GM19452 (cell line): ENCODE results near the gene DNPEP.
A peak's percentile ranks its signal among the peaks of the same experiment; 100 is the strongest.

Experiments used
- ATAC-seq: cut with Tn5 transposase; IDR thresholded peaks from one replicate; pipeline ENCODE4 v1.9.1; 2021; ENCODE audit not compliant: unreplicated experiment

The DNPEP gene

GRCh38 chr2:219368690-219369191 is 19.0 kb downstream of the DNPEP start:
- no peak for ATAC-seq

- ATAC-seq = peak; percentile 90
Observed at GRCh38 chr2:219362524-219363164, 25.1 kb downstream of the DNPEP start.

GRCh38 chr2:219362072-219362471 is 25.6 kb downstream of the DNPEP start:
- ATAC-seq = no peak

- ATAC-seq = no peak
Observed at GRCh38 chr2:219358170-219359075, 29.3 kb downstream of the DNPEP start.

GRCh38 chr2:219356834-219357233 is 30.9 kb downstream of the DNPEP start:
- ATAC-seq = no peak

- ATAC-seq = no peak
Observed at GRCh38 chr2:219354582-219354981, 33.1 kb downstream of the DNPEP start.

DNA sequence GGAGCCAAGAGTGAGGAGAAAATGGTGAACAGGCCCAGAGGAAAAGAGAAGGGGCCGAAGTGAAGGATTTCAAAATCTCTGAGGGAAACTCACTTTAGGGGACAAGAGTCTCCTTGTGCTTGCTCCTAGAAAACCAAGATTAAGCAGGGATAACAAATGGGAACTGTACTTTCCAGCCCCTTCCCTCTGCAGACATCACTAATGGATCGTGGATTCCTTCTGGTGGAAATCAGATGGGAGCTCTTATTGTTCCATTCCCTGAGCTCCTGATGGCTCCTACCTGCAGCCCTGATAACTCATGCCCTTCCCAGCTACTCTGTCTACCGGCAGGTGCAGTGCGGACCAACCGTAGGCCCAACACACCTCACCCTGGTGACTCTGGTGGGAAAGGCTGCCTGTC is 34.6 kb downstream of the DNPEP start:
- ATAC-seq = no peak

GRCh38 chr2:219352448-219353023 is 35.2 kb downstream of the DNPEP start:
- no peak for ATAC-seq

- ATAC-seq = no peak
Observed at GRCh38 chr2:219350710-219351221, 36.9 kb downstream of the DNPEP start.

DNA sequence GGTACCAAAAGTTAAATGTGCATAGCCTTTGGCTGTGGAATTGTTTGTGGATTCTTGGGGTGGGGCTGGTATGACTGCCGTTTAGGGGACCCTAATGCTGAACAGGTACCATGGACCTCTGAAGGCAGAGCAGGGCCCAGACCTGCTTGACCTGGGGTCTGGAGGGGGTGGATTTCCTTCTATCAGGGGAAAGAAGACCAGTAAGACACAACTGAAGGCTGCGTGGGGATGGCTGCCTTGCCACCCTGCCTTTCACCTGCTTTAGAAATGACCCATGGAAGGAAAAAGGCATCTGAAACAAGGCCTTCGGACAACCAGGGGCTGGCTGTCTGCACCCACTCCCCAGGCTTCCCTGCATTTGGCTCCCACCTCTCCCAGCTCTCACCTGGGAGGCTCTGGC is 37.5 kb downstream of the DNPEP start:
- ATAC-seq = no peak

GRCh38 chr2:219344751-219345430 is 42.8 kb downstream of the DNPEP start:
- no peak for ATAC-seq

DNA sequence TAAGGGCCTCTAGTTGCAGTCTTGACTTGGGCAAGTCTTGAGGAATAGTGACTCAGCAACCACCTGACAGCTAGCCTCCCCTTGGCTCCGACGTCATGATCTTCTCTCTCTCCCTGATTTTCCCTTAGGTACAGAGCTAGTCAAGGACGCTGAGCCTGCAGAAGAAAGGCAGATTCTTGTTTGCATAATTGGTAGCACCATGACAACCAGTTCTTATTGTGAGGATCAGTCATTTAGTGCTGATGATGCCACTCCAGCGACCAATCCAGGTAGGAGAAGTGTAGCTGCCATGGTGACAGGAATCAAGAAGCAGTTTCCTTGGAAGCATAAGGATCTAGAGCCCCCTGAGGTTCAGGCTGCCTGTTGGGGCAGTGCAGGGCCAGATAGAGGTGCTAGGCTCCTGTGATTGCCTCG is 52.3 kb downstream of the DNPEP start:
- ATAC-seq = no peak

DNA sequence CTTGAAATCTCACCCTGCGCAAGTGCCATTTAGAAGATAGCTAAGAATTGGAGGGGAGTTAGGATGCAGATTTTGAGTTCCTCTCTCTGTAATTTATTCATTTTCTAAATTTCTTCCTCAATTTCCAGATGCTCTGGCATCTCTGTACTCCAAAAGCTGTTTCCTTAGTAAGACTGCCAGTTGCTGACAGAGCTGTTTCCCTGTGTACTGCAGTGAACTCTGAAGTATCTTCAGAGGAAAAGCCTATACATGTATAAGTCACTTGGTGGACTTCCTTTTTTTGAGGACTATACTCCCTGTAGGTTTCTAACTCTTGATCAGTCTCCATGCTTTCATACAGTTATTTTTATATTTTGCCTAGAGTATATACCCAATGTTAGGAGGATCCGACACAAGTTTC is 53.6 kb downstream of the DNPEP start:
- ATAC-seq = no peak

GRCh38 chr2:219332542-219332941 is 55.2 kb downstream of the DNPEP start, which contains the start of gene RESP18:
RESP18 (minus strand) TSS chr2:219332744.
- no peak for ATAC-seq

- no peak for ATAC-seq
Observed at GRCh38 chr2:219331560-219332213, 56.0 kb downstream of the DNPEP start.

- ATAC-seq = no peak
Observed at GRCh38 chr2:219327719-219328118, 60.0 kb downstream of the DNPEP start.

- no peak for ATAC-seq
Observed at GRCh38 chr2:219325657-219326315, 61.9 kb downstream of the DNPEP start.

GRCh38 chr2:219325136-219325535 is 62.6 kb downstream of the DNPEP start:
- ATAC-seq = no peak

GRCh38 chr2:219323434-219323833 is 64.3 kb downstream of the DNPEP start:
- no peak for ATAC-seq
